HG03064 (cell line): Measurements from ENCODE around the gene FAM89B.
A peak's percentile ranks its signal among the peaks of the same experiment; 100 is the strongest.
"Not testable (repeated sequence)": the region's sequence is repeated elsewhere in the genome, so short reads cannot be mapped to it uniquely, and the experiment has no call there.

ENCODE experiments used
- ATAC-seq: cut with Tn5 transposase; IDR thresholded peaks from one replicate; pipeline ENCODE4 v1.9.1; 2021; ENCODE audit warnings: low read depth; ENCODE audit not compliant: unreplicated experiment

FAM89B gene

GRCh38 chr11:65556470-65557279 is 15.7 kb upstream of the FAM89B start:
- ATAC-seq = no peak

- no peak for ATAC-seq
Observed at GRCh38 chr11:65557280-65558001, 14.9 kb upstream of the FAM89B start.

GRCh38 chr11:65558002-65558929 is 14.1 kb upstream of the FAM89B start, which contains the start of gene LTBP3:
Gene LTBP3 (minus strand): TSS chr11:65558359. CDS start chr11:65557959, 400 bp downstream.
- ATAC-seq = no peak

GRCh38 chr11:65558930-65559509 is 13.3 kb upstream of the FAM89B start:
- ATAC-seq = no peak

GRCh38 chr11:65559535-65559934 is 12.8 kb upstream of the FAM89B start:
- no peak for ATAC-seq

- no peak for ATAC-seq
Observed at GRCh38 chr11:65559951-65560537, 12.3 kb upstream of the FAM89B start.

- ATAC-seq = no peak
Observed at GRCh38 chr11:65560555-65561418, 11.6 kb upstream of the FAM89B start.

GRCh38 chr11:65562020-65562419 is 10.3 kb upstream of the FAM89B start:
- ATAC-seq = no peak

GRCh38 chr11:65562788-65563187 is 9.6 kb upstream of the FAM89B start:
- no peak for ATAC-seq

- no peak for ATAC-seq
Observed at GRCh38 chr11:65563601-65564000, 8.7 kb upstream of the FAM89B start.

GRCh38 chr11:65564879-65565559 is 7.3 kb upstream of the FAM89B start:
- ATAC-seq = not testable (repeated sequence)

GRCh38 chr11:65565624-65566453 is 6.5 kb upstream of the FAM89B start:
- ATAC-seq = no peak

- peak; percentile 3 for ATAC-seq
Observed at GRCh38 chr11:65569164-65569972, 3.0 kb upstream of the FAM89B start.

- peak; percentile 46 for ATAC-seq
Observed at GRCh38 chr11:65569973-65570918, 2.1 kb upstream of the FAM89B start, which contains the start of gene ZNRD2. Gene ZNRD2 (plus strand): TSS chr11:65570477. CDS start chr11:65570492, 15 bp downstream.

- no peak for ATAC-seq
Observed at GRCh38 chr11:65571420-65571819, 918 bp upstream of the FAM89B start.

- no peak for ATAC-seq
Observed at GRCh38 chr11:65571940-65572339, 398 bp upstream of the FAM89B start.
